Measurements from ENCODE around the gene WDR81. TPM values are rescaled to one million over a fixed set of nuclear protein-coding genes. Genes with fewer than 3 reads are reported as not detected.

The WDR81 gene
- total RNA-seq, 4 donors from 2014 or later = 38.8 to 63.3 (median 44.1) TPM

DNA sequence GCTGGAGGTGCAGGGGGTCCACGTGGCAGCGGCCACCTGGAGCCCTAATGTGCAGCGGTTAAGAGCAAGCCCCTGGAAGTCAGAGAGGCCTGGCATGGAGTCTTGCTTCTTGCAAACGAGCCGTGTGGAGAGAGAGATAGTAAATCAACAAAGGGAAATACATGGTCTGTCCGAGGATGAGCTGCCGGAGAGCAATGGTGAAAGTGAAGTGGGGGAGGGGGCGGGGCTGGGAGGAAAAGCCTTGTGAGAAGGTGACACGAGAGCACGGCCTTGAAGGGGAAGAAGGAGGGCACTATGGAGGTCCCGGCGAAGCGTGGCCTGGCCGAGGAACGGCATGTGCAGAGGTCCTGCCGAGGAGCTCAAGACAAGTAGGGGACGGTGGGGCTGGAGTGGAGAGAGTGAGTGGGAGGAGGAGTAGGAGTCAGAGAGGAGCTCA is 31.3 kb downstream of the WDR81 start:
- TF ChIP-seq, protein P1, sequence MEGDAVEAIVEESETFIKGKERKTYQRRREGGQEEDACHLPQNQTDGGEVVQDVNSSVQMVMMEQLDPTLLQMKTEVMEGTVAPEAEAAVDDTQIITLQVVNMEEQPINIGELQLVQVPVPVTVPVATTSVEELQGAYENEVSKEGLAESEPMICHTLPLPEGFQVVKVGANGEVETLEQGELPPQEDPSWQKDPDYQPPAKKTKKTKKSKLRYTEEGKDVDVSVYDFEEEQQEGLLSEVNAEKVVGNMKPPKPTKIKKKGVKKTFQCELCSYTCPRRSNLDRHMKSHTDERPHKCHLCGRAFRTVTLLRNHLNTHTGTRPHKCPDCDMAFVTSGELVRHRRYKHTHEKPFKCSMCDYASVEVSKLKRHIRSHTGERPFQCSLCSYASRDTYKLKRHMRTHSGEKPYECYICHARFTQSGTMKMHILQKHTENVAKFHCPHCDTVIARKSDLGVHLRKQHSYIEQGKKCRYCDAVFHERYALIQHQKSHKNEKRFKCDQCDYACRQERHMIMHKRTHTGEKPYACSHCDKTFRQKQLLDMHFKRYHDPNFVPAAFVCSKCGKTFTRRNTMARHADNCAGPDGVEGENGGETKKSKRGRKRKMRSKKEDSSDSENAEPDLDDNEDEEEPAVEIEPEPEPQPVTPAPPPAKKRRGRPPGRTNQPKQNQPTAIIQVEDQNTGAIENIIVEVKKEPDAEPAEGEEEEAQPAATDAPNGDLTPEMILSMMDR (IDR thresholded peaks at IDR 0.05; ENCODE audit: low read depth) = no peak

DNA sequence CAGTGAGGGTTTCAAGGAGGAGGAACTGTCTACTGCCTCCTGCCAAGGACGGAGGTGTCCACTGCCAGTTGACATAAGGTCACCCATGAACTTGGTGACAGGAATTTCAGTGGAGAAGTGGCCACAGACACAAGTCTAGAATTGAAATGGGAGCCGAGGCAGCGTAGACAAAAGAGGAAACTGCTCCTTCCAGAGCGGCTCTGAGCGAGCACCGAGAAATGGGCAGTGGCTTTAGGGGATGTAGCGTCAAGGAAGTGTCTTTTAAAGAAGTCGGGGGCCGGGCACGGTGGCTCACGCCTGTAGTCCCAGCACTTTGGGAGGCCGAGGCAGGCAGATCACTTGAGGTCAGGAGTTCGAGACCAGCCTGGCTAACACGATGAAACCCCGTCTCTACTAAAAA is 34.3 kb downstream of the WDR81 start:
- TF ChIP-seq, protein P1 (IDR thresholded peaks at IDR 0.05; ENCODE audit: low read depth) = no peak

DNA sequence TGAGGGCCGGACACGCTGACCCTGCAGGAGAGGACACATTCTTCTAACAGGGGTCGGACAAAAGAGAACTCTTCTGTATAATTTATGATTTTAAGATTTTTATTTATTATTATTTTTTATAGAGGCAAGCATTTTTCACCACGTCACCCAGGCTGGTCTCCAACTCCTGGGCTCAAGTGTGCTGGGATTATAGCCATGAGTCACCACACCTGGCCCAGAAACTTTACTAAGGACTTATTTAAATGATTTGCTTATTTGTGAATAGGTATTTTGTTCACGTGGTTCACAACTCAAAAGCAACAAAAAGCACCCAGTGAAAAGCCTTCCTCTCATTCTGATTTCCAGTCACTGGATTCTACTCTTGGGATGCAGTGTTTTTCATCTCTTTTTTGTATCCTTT is 35.0 kb downstream of the WDR81 start:
- TF ChIP-seq, protein P1 (IDR thresholded peaks at IDR 0.05; ENCODE audit: low read depth) = no peak

DNA sequence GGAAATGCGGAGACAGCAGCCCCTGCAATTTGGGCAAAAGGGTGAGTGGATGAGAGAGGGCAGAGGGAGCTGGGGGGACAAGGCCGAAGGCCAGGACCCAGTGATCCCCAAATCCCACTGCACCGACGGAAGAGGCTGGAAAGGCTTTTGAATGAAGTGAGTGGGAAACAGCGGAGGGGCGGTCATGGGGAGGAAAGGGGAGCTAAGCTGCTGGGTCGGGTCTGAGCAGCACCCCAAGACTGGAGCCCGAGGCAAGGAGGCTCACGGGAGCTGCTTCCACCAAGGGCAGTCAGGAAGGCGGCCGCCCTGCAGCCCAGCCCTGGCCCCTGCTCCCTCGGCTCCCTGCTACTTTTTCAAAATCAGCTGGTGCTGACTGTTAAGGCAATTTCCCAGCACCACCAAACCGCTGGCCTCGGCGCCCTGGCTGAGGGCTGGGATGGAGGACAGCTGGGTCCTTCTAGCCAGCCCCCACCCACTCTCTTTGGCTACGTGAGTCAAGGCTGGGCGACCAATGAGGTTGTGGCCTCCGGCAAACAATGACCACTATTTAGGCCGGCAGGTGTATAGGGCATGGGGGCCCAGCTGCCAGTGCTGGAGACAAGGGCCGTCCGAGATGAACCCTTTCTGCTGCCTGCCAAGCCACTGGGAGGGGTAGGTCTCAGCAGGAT is 37.9 kb downstream of the WDR81 start:
- TF ChIP-seq, protein P1 (IDR thresholded peaks at IDR 0.05; ENCODE audit: low read depth) = no peak

DNA sequence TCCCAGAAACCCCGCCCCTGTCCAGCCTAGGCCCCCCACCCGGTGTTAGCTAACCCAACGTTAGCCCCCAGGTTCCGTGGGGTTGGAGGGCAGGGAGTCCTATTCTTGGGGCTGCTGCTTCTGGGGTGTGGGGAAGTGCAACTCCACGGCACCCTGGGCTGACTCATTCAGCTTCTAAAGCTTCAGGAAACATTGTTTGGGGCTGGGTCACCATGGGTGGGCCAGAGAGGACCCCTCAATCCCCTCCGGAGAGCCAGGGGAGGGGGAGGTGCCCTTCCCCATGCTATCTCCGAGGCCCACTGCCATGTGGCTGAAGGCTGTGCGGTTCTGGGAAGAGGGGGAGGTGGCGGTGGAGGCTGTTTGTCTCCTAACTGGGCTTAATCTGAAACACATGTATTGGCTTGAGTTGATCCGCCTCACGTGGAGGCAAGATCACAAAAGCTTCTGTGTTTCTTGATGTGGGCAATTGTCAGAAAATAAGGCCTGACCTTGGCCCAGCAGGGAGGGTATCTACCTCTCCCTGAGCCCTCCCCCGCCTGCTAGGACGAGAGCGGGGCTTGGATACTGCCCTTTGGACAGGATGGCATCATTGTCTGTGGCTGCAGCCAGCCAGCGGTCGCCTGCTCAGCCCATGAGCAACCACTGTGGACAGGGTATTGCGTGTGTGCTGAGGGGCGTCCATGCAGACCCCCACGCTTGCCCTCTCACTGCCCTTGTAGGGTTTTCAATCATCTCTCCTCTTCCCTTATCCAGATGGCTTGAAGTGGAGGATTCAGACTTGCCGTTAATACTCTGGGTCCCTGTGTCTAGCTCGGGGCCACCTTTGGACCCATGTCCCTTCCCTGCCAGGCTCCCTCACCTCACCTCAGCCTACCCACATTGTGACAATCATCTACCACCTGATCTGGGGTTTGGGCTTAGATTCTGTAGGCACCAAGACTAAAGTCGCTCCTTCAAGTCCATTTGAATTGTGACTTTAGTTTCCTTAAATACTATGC is 38.7 kb downstream of the WDR81 start:
- TF ChIP-seq, protein P1 (IDR thresholded peaks at IDR 0.05; ENCODE audit: low read depth) = no peak

DNA sequence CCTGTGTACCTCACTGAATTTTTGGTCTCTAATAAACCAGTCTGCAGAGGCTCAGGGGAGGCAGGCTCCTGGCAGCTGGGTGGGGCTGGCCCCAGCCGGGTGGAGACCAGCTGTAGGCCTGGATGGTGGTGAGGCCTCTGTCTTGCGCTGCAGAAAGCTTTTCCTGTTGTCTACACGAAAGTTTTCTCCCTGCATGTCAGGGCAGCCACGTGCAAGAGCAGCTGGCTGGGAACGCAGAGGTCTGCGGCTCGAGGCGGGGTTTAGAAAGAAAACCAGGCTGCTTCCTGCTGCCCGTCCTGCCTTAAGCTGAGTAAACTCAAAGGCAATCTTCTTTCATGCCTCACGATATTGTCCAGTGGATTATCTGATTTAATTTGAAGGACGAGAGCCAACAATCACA is 39.8 kb downstream of the WDR81 start:
- TF ChIP-seq, protein P1 (IDR thresholded peaks at IDR 0.05; ENCODE audit: low read depth) = no peak

DNA sequence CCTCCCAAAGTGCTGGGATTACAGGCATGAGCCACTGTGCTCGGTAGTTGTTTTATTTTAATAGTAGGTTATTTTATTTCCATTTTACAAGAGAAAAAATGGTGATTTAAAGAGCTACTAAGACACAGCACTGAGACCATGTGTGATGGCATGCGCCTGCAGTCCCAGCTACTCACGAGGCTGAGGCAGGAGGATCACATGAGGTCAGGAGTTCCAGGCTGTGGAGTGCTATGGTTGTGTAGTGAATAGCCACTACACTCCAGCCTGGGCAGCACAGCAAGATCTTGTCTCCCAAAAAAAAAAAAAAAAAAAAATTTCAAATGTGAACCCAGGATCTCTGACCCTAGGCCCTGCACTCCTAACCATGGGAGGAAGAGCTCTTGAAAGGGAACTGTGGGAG is 41.1 kb downstream of the WDR81 start:
- TF ChIP-seq, protein P1 (IDR thresholded peaks at IDR 0.05; ENCODE audit: low read depth) = no peak

Measured in subcutaneous adipose tissue (tissue), 4 donors.